HUDEP-2 (cell line): Measurements from ENCODE around the gene METAP1.
A peak's percentile ranks its signal among the peaks of the same experiment; 100 is the strongest.
"Not testable (repeated sequence)": the region's sequence is repeated elsewhere in the genome, so short reads cannot be mapped to it uniquely, and the experiment has no call there.

Source experiments
- DNase-seq, 76 experiments: peaks; one replicate each; lab custom pipeline; 2025; ENCODE audit not compliant: unreplicated experiment in 76 of 76; lab: John Stamatoyannopoulos, UW

Gene METAP1

GRCh38 chr4:99088481-99089365, 93.2 kb downstream of the METAP1 start, which contains the start of gene ADH5:
Gene ADH5 (minus strand): TSS chr4:99088788. CDS start chr4:99088700, 88 bp downstream.
- DNase-seq: peak in 75 of 76 experiments; percentile 16 to 87 (median 75)

- DNase-seq: no peak
These were observed 95.1 kb downstream of the METAP1 start for GRCh38 chr4:99090481-99091215.

DNA sequence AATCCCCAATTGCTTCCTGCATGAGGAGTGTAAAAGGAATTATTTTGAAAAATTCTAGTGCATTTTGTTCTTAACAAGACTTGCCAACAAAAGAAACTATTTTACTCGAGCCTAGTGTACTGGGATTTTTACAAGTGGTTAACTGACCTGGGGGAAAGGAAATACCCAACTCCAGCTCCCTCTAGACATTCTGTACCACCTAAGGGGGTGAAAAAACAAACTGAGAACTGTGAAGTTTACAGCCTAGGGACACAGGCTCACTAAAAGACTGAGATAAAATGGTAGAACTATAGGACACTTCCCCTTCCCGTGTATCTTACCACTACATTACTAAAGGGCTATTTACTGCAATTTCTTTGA, 95.7 kb downstream of the METAP1 start:
- DNase-seq: peak in 1 of 76 experiments; percentile 14

- not testable (repeated sequence) for DNase-seq
These were observed 96.3 kb downstream of the METAP1 start for GRCh38 chr4:99091841-99092240.

DNA sequence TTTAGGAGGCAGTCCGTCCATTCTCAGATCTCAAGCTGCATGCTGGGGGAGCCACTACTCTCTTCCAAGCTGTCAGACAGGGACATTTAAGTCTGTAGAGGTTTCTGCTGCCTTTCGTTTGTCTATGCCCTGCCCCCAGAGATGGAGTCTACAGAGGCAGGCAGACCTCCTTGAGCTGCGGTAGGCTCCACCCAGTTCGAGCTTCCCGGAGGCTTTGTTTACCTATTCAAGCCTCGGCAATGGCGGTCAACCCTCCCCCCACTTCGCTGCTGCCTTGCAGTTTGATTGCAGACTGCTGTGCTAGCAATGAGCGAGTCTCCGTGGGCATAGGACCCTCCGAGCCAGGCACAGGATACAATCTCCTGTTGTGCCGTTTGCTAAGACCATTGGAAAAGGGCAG, 103.8 kb downstream of the METAP1 start:
- no peak for DNase-seq

GRCh38 chr4:99099814-99100213, 104.3 kb downstream of the METAP1 start:
- DNase-seq: not testable (repeated sequence)

- no peak for DNase-seq
These were observed 105.4 kb downstream of the METAP1 start for GRCh38 chr4:99100876-99101275.

- DNase-seq: no peak
These were observed 107.1 kb downstream of the METAP1 start for GRCh38 chr4:99102634-99103033.

GRCh38 chr4:99103166-99103565, 107.6 kb downstream of the METAP1 start:
- no peak for DNase-seq

DNA sequence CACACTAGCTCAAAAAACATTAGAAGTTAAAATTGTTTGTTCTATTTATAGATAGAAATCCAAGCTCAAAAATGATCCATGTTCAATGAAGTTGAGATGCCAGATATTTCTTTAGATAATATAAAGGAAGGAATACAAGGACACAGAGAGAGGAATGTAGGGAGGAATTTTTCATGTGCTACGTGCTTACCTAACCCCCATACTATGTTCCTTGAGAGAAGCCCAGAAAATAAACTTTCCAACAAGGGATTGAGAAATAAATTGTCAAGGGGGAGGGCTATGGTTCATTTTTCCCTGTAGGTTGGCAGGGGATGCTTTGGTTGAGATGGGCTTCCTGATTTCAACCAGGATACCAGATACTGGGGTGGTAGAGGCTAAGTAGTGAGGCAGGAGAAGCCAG, 108.6 kb downstream of the METAP1 start:
- no peak for DNase-seq

- DNase-seq: not testable (repeated sequence)
These were observed 113.8 kb downstream of the METAP1 start for GRCh38 chr4:99109286-99109685.
